Right lung (tissue), 5 donors: ENCODE measurements around the gene ENTPD3. TPM values are rescaled to one million over a fixed set of nuclear protein-coding genes. Genes with fewer than 3 reads are reported as not detected.
A peak's percentile ranks its signal among the peaks of the same experiment; 100 is the strongest.

Experiments used
- DNase-seq, 2 donors: peaks; one replicate each; pipeline ENCODE4 v3.0.0-alpha.2; 2013
- polyA plus RNA-seq, 5 donors: library from polyadenylated mRNA; unstranded; fragments of 120-200 nt; gene quantifications; one replicate each; pipeline versions ENCODE4 v1.2.1 to v1.2.3, GENCODE V29; 2013; ENCODE audit warnings: inconsistent platforms in 1 of 5, low replicate concordance in 1 of 5; ENCODE audit not compliant: insufficient read length in 5 of 5, insufficient read depth in 1 of 5

ENTPD3 gene
- polyA plus RNA-seq, 5 donors: 8.3 to 11.3 (median 9.4) TPM

GRCh38 chr3:40398346-40398745 lies 11.4 kb downstream of the ENTPD3 start:
- no peak for DNase-seq

- no peak for DNase-seq
These were observed 17.7 kb downstream of the ENTPD3 start for GRCh38 chr3:40404591-40405198.

- DNase-seq: no peak
These were observed 20.0 kb downstream of the ENTPD3 start for GRCh38 chr3:40407007-40407406.

GRCh38 chr3:40407611-40408010 lies 20.6 kb downstream of the ENTPD3 start:
- DNase-seq: no peak

- no peak for DNase-seq
These were observed 27.3 kb downstream of the ENTPD3 start for GRCh38 chr3:40414270-40414669.

- no peak for DNase-seq
These were observed 31.0 kb downstream of the ENTPD3 start for GRCh38 chr3:40417845-40418543.

- DNase-seq: no peak
These were observed 35.9 kb downstream of the ENTPD3 start for GRCh38 chr3:40422861-40423260.

- DNase-seq: no peak
These were observed 40.2 kb downstream of the ENTPD3 start for GRCh38 chr3:40427045-40427669.

GRCh38 chr3:40432793-40433192 lies 45.8 kb downstream of the ENTPD3 start:
- DNase-seq: no peak

GRCh38 chr3:40437889-40438288 lies 50.9 kb downstream of the ENTPD3 start:
- no peak for DNase-seq

- no peak for DNase-seq
These were observed 58.1 kb downstream of the ENTPD3 start for GRCh38 chr3:40445062-40445461.

- no peak for DNase-seq
These were observed 58.9 kb downstream of the ENTPD3 start for GRCh38 chr3:40445880-40446279.

- DNase-seq: no peak
These were observed 63.5 kb downstream of the ENTPD3 start for GRCh38 chr3:40450438-40450837.

- DNase-seq: no peak
These were observed 64.6 kb downstream of the ENTPD3 start for GRCh38 chr3:40451551-40451950.

- DNase-seq: no peak
These were observed 65.1 kb downstream of the ENTPD3 start for GRCh38 chr3:40452057-40452456.

- DNase-seq: no peak
These were observed 65.5 kb downstream of the ENTPD3 start for GRCh38 chr3:40452562-40452875.

GRCh38 chr3:40452876-40453730 lies 66.1 kb downstream of the ENTPD3 start:
- DNase-seq: peak; percentile 96 to 98

GRCh38 chr3:40453933-40454332 lies 66.9 kb downstream of the ENTPD3 start:
- no peak for DNase-seq

GRCh38 chr3:40455328-40455727 lies 68.3 kb downstream of the ENTPD3 start:
- no peak for DNase-seq

GRCh38 chr3:40456279-40456939 lies 69.4 kb downstream of the ENTPD3 start:
- no peak for DNase-seq

GRCh38 chr3:40456940-40457823 lies 70.2 kb downstream of the ENTPD3 start, which contains the start of gene RPL14:
Gene RPL14, plus strand, starts transcription at chr3:40457339. Its CDS starts 133 bp downstream, at chr3:40457472.
- peak; percentile 96 for DNase-seq
